Measurements from ENCODE around the gene PACSIN2. TPM values are rescaled to one million over a fixed set of nuclear protein-coding genes. Genes with fewer than 3 reads are reported as not detected.
"Not testable (repeated sequence)": the region's sequence is repeated elsewhere in the genome, so short reads cannot be mapped to it uniquely, and the experiment has no call there.

PACSIN2 gene
- total RNA-seq, 1 donor from 2014 or later: 46.2 TPM

- Histone ChIP-seq H3K27ac (no peak overlapping the region), H3K36me3 (no peaks in the 10 kb centered on the region), H3K4me3 (no peak overlapping the region), H3K27me3 (no peaks in the 10 kb centered on the region), H3K4me1 (peaks cover 71% of the 10 kb centered on the region), H3K9me3 (no peaks in the 10 kb centered on the region)
- intact Hi-C loops (cut with DNase I): no loop called here
- TF ChIP-seq POLR2AphosphoS5 (IDR thresholded peaks at IDR 0.05; ENCODE audit: insufficient read depth in 1 of 2, low read depth in 1 of 2) (no peak), POLR2A (IDR thresholded peaks at IDR 0.05) (no peak)
- TF ChIP-seq, protein P1, sequence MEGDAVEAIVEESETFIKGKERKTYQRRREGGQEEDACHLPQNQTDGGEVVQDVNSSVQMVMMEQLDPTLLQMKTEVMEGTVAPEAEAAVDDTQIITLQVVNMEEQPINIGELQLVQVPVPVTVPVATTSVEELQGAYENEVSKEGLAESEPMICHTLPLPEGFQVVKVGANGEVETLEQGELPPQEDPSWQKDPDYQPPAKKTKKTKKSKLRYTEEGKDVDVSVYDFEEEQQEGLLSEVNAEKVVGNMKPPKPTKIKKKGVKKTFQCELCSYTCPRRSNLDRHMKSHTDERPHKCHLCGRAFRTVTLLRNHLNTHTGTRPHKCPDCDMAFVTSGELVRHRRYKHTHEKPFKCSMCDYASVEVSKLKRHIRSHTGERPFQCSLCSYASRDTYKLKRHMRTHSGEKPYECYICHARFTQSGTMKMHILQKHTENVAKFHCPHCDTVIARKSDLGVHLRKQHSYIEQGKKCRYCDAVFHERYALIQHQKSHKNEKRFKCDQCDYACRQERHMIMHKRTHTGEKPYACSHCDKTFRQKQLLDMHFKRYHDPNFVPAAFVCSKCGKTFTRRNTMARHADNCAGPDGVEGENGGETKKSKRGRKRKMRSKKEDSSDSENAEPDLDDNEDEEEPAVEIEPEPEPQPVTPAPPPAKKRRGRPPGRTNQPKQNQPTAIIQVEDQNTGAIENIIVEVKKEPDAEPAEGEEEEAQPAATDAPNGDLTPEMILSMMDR (IDR thresholded peaks at IDR 0.05): no peak
- no peak for DNase-seq (ENCODE audit: extremely low spot score in 2 of 2)
Measured at GRCh38 chr22:43000441-43001175, 14.3 kb downstream of the PACSIN2 start.

- Histone ChIP-seq H3K9me3 (no peaks in the 10 kb centered on the region), H3K4me3 (no peak overlapping the region), H3K27me3 (no peaks in the 10 kb centered on the region), H3K36me3 (no peaks in the 10 kb centered on the region), H3K27ac (no peak overlapping the region), H3K4me1 (peaks cover 78% of the 10 kb centered on the region)
- TF ChIP-seq POLR2A (IDR thresholded peaks at IDR 0.05): no peak
- no peak for TF ChIP-seq POLR2AphosphoS5 (IDR thresholded peaks at IDR 0.05; ENCODE audit: insufficient read depth in 1 of 2, low read depth in 1 of 2)
- TF ChIP-seq, protein P1 (IDR thresholded peaks at IDR 0.05): no peak
- no peak for DNase-seq (ENCODE audit: extremely low spot score in 2 of 2)
- intact Hi-C loops (cut with DNase I): loop anchor here (10.0 kb wide), 1 partner anchor 63 kb away; no protein-coding TSS in a partner anchor
Measured at GRCh38 chr22:42997582-42998090, 17.3 kb downstream of the PACSIN2 start.

DNA sequence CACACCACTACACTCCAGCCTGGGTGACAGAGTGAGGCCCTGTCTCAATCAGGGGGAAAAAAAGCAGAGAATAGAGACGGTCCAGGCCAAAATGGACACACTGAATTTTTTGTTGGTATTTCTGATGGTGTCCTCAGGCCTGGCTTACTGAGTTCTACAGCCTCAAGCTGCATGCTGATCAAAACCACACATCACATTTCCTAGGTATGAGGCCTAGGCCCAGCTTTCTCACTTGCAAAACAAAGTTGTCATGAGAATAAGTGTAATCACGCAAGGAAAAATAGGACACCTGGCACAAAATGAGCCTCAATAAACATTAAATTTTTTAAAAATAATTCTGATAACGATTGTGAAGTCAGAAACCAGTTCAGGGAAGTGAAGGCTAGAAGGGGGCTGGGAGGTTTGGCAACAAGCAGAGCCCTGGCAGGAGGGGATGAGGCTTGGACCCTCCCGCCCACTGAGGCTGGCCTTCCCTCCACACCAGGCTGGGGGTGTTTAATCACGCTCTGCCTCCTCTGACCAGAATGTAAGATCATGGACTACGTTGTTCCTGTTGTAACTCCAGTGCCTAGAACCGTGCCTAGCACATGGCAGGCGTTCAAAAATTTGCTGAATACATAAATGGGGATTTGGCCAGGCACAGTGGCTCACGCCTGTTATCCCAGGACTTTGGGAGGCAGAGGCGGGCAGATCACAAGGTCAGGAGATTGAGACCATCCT, 18.1 kb downstream of the PACSIN2 start:
- peaks cover 71% of the 10 kb centered on the region for H3K4me1 ChIP-seq
- DNase-seq (ENCODE audit: extremely low spot score in 2 of 2): no peak
- intact Hi-C loops (cut with DNase I): loop anchor here (10.0 kb wide), 1 partner anchor 62 kb away; no protein-coding TSS in a partner anchor

DNA sequence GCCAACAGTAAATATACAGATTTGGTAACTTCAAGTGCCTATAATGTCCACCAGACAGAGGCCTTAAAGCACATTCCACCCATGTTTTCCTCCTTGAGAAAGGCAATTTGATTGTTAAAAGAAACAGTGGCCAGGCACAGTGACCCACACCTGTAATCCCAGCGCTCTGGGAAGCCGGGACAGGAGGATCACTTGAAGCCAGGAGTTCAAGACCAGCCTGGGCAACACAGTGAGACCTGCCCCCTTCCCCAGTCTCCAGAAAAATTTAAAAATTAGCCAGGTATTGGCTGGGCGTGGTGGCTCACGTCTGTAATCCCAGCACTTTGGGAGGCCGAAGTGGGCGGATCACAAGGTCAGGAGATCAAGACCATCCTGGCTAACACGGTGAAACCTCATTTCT, 19.3 kb downstream of the PACSIN2 start:
- intact Hi-C loops (cut with DNase I): loop anchor here (10.0 kb wide), 1 partner anchor 61 kb away; no protein-coding TSS in a partner anchor

More for the DNA sequence above, 18.1 kb downstream of the PACSIN2 start:
- no peaks in the 10 kb centered on the region for H3K36me3 ChIP-seq
- TF ChIP-seq POLR2A (IDR thresholded peaks at IDR 0.05): no peak
- TF ChIP-seq POLR2AphosphoS5 (IDR thresholded peaks at IDR 0.05; ENCODE audit: insufficient read depth in 1 of 2, low read depth in 1 of 2): no peak
- TF ChIP-seq, protein P1 (IDR thresholded peaks at IDR 0.05): no peak
- H3K9me3 ChIP-seq: no peaks in the 10 kb centered on the region
- no peaks in the 10 kb centered on the region for H3K27me3 ChIP-seq
- no peak overlapping the region for H3K4me3 ChIP-seq
- H3K27ac ChIP-seq: peak overlapping the region; percentile 27

GRCh38 chr22:42994917-42995562, 19.9 kb downstream of the PACSIN2 start:
- Histone ChIP-seq H3K27ac (peak overlapping the region; percentile 70), H3K9me3 (no peaks in the 10 kb centered on the region), H3K4me1 (peaks cover 77% of the 10 kb centered on the region), H3K4me3 (peak overlapping the region; percentile 5 to 38), H3K36me3 (no peaks in the 10 kb centered on the region), H3K27me3 (no peaks in the 10 kb centered on the region)
- DNase-seq (ENCODE audit: extremely low spot score in 2 of 2): no peak
- TF ChIP-seq POLR2A (IDR thresholded peaks at IDR 0.05): peak in 1 of 2 donors; percentile 6
- peak; percentile 26 to 87 for TF ChIP-seq POLR2AphosphoS5 (IDR thresholded peaks at IDR 0.05; ENCODE audit: insufficient read depth in 1 of 2, low read depth in 1 of 2)
- TF ChIP-seq, protein P1 (IDR thresholded peaks at IDR 0.05): no peak
- intact Hi-C loops (cut with DNase I): loop anchor here (10.0 kb wide), 1 partner anchor 60 kb away; no protein-coding TSS in a partner anchor

More for the DNA sequence above, 19.3 kb downstream of the PACSIN2 start:
- DNase-seq (ENCODE audit: extremely low spot score in 2 of 2); H3K9me3 ChIP-seq; H3K4me3 ChIP-seq; H3K27me3 ChIP-seq; H3K36me3 ChIP-seq: not testable (repeated sequence)
- peaks cover 71% of the 10 kb centered on the region for H3K4me1 ChIP-seq
- H3K27ac ChIP-seq: peak overlapping the region; percentile 70
